Mononuclear cell (primary cell): Measurements from ENCODE around the gene C11orf65. TPM values are rescaled to one million over a fixed set of nuclear protein-coding genes. Genes with fewer than 3 reads are reported as not detected.
"Not testable (repeated sequence)": the region's sequence is repeated elsewhere in the genome, so short reads cannot be mapped to it uniquely, and the experiment has no call there.

ENCODE experiments used
- H3K27me3 ChIP-seq: 2 replicates; pipeline ENCODE4 v1.6.0; 2011; ENCODE audit warnings: low read length, control low read depth; ENCODE audit not compliant: insufficient read depth
- H3K4me1 ChIP-seq: 2 replicates; pipeline ENCODE4 v1.5.1; 2011; ENCODE audit warnings: mild to moderate bottlenecking, low read length, control low read depth; ENCODE audit not compliant: insufficient read depth
- H3K4me3 ChIP-seq: 2 replicates; pipeline ENCODE4 v1.5.1; 2011; ENCODE audit warnings: mild to moderate bottlenecking, low read length, moderate library complexity
- H3K9me3 ChIP-seq: 2 replicates; pipeline ENCODE4 v1.5.1; 2011; ENCODE audit warnings: low read depth, mild to moderate bottlenecking, control low read depth, low read length
- total RNA-seq: library from RNA; depleted of rRNA; stranded (reverse); fragments of >200 nt; gene quantifications from one replicate; pipeline ENCODE4 v1.2.3, GENCODE V29; 2012

Gene C11orf65
- total RNA-seq, 1 donor, result 0.31 TPM

DNA sequence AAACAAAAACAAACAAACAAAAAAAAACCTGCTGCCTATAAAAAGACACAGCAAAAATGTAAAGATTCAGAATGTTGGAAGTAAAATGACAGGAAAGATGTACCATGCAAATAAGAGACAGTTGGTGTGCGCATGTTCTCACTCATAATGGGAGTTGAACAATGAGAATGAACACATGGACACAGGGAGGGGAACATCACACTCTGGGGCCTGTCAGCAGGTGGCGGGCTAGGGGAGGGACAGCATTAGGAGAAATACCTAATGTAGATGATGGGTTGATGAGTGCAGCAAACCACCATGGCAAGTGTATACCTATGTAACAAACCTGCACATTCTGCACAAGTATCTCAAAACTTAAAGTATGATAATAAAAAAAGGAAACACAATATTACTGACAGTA lies 49.8 kb downstream of the C11orf65 start:
- not testable (repeated sequence) for H3K4me1 ChIP-seq, H3K4me3 ChIP-seq, H3K27me3 ChIP-seq
- H3K9me3 ChIP-seq, result peaks cover 11% of the 10 kb centered on the region

DNA sequence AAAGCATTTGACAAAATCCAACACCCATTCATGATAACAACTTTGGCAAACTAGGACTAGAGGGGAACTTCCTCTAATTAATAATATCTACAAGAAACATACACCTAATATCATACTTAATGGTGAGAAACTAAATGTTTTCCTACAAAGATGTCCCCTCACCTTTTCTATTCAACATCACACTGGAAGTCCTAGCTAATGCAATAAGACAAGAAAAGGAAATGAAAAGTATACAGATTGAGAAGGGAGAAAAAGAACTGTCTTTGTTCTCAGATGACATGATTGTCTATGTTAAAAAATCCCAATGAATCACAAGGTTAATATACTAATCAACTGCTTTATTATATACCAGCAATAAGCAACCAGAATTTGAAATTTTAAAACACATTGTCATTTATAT lies 52.4 kb downstream of the C11orf65 start:
- H3K4me1 ChIP-seq, result no peaks in the 10 kb centered on the region
- peaks cover 11% of the 10 kb centered on the region for H3K9me3 ChIP-seq
- H3K4me3 ChIP-seq, result no peak overlapping the region
- no peaks in the 10 kb centered on the region for H3K27me3 ChIP-seq

DNA sequence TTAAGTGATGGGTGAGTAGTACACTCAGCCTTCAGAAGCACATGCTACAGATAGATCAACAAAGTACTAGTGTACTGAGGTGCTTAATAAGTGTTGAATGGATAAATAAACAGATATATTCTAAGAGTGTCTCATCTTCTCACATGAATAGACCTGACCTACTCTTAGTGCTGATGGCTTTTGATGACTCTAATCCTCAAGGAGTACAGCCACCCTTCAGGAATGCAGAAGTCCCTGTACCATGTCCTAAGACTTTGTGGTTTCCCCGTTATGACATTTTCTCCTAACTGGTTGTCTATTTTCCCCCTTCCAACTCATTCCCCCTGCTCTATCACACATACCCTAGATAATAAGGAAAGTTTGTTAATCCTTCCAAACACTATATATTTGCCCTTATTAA lies 61.6 kb downstream of the C11orf65 start:
- Histone ChIP-seq H3K27me3 (no peaks in the 10 kb centered on the region), H3K9me3 (no peaks in the 10 kb centered on the region), H3K4me3 (no peak overlapping the region), H3K4me1 (no peaks in the 10 kb centered on the region)

- Histone ChIP-seq H3K9me3 (no peaks in the 10 kb centered on the region), H3K4me3 (no peak overlapping the region), H3K4me1 (no peaks in the 10 kb centered on the region), H3K27me3 (no peaks in the 10 kb centered on the region)
Observed at GRCh38 chr11:108403052-108403451, 64.3 kb downstream of the C11orf65 start.

DNA sequence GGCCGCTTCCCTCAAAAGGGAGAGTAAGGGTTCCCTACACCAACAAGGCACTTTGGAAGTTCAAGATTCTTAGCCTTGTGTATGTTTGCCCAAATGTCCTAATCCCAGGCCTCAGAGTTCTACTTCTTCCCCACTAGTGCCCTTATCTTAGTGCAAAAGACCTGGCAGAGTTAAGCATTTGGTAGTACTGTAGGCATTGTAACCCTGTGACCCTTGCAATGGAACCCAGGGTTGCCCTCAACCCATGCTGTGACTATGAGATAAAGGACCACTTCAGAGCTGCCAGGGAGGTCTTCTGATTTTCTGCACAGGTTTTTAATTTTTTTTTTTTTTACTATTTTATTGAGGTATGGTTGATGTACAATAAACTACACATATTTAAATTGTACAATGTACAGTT lies 65.1 kb downstream of the C11orf65 start:
- Histone ChIP-seq H3K27me3 (no peaks in the 10 kb centered on the region), H3K9me3 (no peaks in the 10 kb centered on the region), H3K4me1 (no peaks in the 10 kb centered on the region), H3K4me3 (no peak overlapping the region)

DNA sequence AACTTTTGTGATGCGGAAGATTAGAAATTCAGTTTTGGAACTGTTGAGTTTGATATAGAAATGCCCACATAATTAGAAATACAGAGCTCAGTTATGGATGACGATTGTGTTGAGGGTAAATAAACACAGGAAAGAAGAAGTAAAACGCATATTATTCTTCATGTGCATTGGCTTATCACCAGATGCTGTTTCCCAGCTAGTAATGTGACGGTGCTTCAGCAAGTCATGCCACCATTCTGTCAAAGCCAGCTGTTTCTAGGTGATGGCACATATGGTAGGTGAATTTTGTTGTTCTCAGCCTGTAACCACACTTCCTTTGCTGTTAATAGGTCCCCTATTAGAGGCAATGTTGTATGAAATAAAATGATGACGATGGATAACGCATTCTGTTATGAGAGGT lies 68.9 kb downstream of the C11orf65 start:
- no peak overlapping the region for H3K4me3 ChIP-seq
- H3K9me3 ChIP-seq, result no peaks in the 10 kb centered on the region
- no peaks in the 10 kb centered on the region for H3K4me1 ChIP-seq
- H3K27me3 ChIP-seq, result no peaks in the 10 kb centered on the region

DNA sequence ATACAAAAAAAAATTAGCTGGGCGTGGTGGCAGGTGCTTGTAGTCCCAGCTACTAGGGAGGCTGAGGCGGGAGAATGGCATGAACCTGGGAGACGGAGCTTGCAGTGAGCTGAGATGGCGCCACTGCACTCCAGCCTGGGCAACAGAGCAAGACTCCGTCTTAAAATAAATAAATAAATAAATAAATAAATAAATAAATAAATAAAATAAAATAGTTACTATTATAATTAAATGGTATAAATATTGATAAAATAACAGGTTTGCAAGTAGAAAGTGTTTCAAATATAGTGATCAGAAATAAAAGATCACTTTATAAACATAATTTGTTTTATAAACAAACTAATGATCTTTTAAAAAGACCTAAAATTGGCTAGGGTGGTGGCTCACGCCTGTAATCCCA lies 70.7 kb downstream of the C11orf65 start:
- not testable (repeated sequence) for H3K27me3 ChIP-seq, H3K4me3 ChIP-seq

DNA sequence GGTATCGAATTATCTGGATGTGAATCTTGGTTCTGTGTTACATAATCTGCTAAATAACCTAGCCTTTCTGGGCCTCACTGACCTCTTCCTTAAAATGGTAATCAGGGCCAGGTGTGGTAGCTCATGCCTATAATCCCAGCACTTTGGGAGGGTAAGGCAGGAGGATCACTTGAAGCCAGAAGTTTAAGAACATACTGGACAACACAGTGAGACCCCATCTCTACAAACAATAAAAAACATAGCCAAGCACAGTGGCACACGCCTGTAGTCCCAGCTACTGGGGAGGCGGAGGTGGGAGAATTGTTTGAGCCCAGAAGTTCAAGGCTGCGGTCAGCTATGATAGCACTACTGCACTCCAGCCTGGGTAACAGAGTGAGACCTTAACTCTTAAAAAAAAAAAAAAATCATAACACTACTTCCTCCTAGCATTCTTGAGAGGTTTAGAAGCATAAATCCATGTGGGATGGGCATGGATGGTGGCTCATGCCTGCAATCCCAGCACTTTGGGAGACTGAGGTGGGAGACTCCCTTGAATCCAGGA lies 72.5 kb downstream of the C11orf65 start:
- no peaks in the 10 kb centered on the region for H3K27me3 ChIP-seq
- no peaks in the 10 kb centered on the region for H3K4me1 ChIP-seq
- no peak overlapping the region for H3K4me3 ChIP-seq
- no peaks in the 10 kb centered on the region for H3K9me3 ChIP-seq

More for the DNA sequence above, 70.7 kb downstream of the C11orf65 start:
- not testable (repeated sequence) for H3K9me3 ChIP-seq, H3K4me1 ChIP-seq

GRCh38 chr11:108393046-108393445 lies 74.3 kb downstream of the C11orf65 start:
- Histone ChIP-seq H3K27me3 (no peaks in the 10 kb centered on the region), H3K4me1 (no peaks in the 10 kb centered on the region), H3K9me3 (no peaks in the 10 kb centered on the region), H3K4me3 (no peak overlapping the region)

- H3K9me3 ChIP-seq, result no peaks in the 10 kb centered on the region
- no peak overlapping the region for H3K4me3 ChIP-seq
- no peaks in the 10 kb centered on the region for H3K4me1 ChIP-seq
- no peaks in the 10 kb centered on the region for H3K27me3 ChIP-seq
Observed at GRCh38 chr11:108392353-108392752, 75.0 kb downstream of the C11orf65 start.

- H3K27me3 ChIP-seq, result no peaks in the 10 kb centered on the region
- H3K4me1 ChIP-seq, result no peaks in the 10 kb centered on the region
Observed at GRCh38 chr11:108388576-108388975, 78.8 kb downstream of the C11orf65 start.

DNA sequence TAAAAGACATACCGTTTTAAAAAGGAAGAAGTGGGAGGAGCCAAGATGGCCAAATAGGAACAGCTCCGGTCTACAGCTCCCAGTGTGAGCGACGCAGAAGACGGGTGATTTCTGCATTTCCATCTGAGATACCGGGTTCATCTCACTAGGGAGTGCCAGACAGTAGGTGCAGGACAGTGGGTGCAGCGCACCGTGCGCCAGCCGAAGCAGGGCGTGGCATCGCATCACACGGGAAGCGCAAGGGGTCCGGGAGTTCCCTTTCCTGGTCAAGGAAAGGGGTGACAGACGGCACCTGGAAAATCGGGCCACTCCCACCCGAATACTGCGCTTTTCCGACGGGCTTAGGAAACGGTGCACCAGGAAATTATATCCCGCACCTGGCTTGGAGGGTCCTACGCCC lies 93.8 kb downstream of the C11orf65 start:
- H3K27me3 ChIP-seq, H3K4me1 ChIP-seq, H3K9me3 ChIP-seq, H3K4me3 ChIP-seq: not testable (repeated sequence)

More at GRCh38 chr11:108388576-108388975, 78.8 kb downstream of the C11orf65 start:
- no peaks in the 10 kb centered on the region for H3K9me3 ChIP-seq
- no peak overlapping the region for H3K4me3 ChIP-seq

GRCh38 chr11:108370990-108371389 lies 96.3 kb downstream of the C11orf65 start:
- Histone ChIP-seq H3K4me3 (no peak overlapping the region), H3K27me3 (no peaks in the 10 kb centered on the region), H3K4me1 (no peaks in the 10 kb centered on the region), H3K9me3 (no peaks in the 10 kb centered on the region)

DNA sequence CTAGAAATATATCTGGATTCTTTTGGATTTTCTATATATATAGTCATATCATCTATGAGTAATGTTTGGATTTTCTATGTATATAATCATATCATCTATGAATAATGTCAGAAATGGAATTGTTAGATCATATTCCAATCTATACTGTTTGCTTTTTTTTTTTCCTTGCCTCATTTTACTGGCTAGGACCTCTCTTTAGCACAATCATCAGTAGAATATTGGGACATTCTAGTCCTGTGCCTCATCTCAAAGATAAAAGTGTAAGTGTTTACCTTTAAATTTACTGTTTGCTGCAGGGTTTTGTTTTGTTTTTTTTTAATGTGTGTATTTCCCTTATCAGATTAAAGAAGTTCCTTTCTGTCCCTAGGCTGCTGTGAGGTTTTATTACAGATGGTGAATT lies 97.0 kb downstream of the C11orf65 start:
- no peaks in the 10 kb centered on the region for H3K9me3 ChIP-seq
- no peaks in the 10 kb centered on the region for H3K27me3 ChIP-seq
- no peaks in the 10 kb centered on the region for H3K4me1 ChIP-seq
- H3K4me3 ChIP-seq, result no peak overlapping the region

GRCh38 chr11:108369064-108369463 lies 98.3 kb downstream of the C11orf65 start:
- no peaks in the 10 kb centered on the region for H3K27me3 ChIP-seq
- H3K9me3 ChIP-seq, result no peaks in the 10 kb centered on the region
- no peak overlapping the region for H3K4me3 ChIP-seq
- no peaks in the 10 kb centered on the region for H3K4me1 ChIP-seq

- Histone ChIP-seq H3K9me3 (no peaks in the 10 kb centered on the region), H3K4me3 (no peak overlapping the region), H3K27me3 (no peaks in the 10 kb centered on the region)
Observed at GRCh38 chr11:108368134-108368533, 99.2 kb downstream of the C11orf65 start.

More at GRCh38 chr11:108368134-108368533, 99.2 kb downstream of the C11orf65 start:
- H3K4me1 ChIP-seq, result no peaks in the 10 kb centered on the region
